ENCODE measurements around the gene FREM2.

FREM2 gene

DNA sequence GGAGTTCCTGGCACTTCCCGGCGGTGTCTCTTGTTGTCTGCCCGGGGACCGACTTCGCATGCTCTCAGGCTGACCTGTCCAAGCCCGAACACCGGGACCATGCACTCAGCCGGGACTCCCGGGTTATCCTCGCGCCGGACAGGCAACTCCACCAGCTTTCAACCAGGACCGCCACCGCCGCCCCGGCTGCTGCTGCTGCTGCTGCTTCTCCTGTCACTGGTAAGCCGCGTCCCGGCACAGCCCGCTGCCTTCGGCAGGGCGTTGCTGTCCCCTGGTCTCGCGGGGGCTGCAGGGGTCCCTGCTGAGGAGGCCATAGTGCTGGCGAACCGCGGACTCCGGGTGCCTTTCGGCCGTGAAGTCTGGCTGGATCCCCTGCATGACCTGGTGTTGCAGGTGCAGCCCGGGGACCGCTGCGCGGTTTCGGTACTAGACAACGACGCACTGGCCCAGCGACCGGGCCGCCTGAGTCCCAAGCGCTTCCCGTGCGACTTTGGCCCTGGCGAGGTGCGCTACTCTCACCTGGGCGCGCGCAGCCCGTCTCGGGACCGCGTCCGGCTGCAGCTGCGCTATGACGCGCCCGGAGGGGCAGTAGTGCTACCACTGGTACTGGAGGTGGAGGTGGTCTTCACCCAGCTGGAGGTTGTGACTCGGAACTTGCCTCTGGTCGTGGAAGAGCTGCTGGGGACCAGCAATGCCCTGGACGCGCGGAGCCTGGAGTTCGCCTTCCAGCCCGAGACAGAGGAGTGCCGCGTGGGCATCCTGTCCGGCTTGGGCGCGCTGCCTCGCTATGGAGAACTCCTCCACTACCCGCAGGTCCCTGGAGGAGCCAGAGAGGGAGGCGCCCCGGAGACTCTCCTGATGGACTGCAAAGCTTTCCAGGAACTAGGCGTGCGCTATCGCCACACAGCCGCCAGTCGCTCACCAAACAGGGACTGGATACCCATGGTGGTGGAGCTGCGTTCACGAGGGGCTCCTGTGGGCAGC is 661 bp downstream of the FREM2 start:
- no peak for DNase-seq

GRCh38 chr13:38688674-38689073 is 1.8 kb downstream of the FREM2 start:
- DNase-seq, result no peak

GRCh38 chr13:38690231-38690630 is 3.4 kb downstream of the FREM2 start:
- no peak for DNase-seq

DNA sequence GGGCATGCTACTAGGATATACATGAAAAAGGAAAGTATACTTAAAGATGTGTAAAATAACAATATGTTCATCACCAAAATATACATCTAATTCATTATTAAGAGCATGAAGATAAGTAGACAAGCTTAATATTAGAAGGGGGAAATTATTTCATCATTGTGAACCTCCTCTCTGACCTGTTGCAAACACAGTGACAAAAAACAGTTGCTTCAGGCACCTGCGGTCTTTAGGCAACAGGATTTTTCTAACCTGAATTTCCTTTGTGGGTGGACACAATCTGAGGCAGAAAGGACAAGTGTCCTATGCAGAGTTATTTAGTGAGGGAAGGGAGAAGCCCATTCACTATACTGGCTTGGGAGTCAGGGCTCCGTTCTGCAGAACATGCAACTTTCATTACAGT is 6.3 kb downstream of the FREM2 start:
- DNase-seq, result no peak

- DNase-seq, result no peak
These were observed 6.8 kb downstream of the FREM2 start for GRCh38 chr13:38693641-38694040.

GRCh38 chr13:38697197-38697596 is 10.3 kb downstream of the FREM2 start:
- no peak for DNase-seq

DNA sequence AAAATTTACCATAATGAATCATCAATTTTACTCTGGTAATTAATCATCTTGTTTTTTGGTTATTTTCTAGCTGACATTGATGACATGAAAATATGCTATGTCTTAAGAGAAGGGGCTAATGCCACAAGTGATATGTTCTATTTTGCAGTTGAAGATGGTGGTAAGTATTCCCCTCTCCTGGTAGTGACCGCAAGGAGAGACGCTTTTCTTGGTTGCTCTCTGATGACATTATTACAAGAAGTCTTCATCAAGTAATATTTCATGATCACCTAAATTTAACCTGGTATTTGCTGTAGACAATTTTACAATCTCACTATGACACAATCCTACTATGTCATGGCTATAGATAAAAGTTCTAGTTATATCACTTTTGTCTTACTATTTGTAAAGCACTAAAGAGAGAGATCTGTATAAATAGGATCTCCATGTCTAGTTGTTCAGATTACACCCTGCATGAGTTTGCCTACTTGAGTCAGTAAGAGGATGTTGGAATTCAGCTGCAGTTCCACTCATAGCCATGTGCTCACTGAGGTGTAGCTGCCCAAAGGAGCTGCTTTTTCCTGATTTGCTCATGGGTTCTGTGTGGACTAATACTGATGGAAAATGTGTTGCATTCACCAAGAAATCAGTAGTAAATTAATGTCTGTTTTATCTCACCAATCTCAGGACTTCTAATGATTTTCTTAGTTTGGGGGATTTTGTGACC is 10.9 kb downstream of the FREM2 start:
- DNase-seq, result no peak

- DNase-seq, result no peak
These were observed 13.2 kb downstream of the FREM2 start for GRCh38 chr13:38700051-38700450.

GRCh38 chr13:38702669-38703068 is 15.8 kb downstream of the FREM2 start:
- DNase-seq, result no peak

GRCh38 chr13:38703255-38703654 is 16.4 kb downstream of the FREM2 start:
- DNase-seq, result no peak

DNA sequence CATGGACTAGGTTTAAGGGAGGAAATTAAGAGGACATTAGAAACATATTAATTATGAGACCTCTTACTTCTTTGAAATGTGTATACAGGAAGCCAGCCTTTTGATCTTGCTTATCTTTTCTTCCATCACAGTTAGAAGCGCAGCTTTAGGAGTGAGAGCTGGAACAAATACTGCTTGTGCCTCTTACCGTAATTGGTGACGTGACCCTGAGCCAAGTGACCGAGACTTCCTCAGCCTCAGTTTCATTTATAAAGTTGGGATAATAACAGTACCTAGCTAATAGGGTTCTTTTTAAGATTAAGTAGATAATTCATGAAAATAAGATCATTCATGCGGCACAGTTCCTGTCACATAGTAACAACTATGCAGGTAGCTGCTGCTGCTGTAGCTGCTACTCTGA is 18.5 kb downstream of the FREM2 start:
- DNase-seq, result no peak

- DNase-seq, result no peak
These were observed 20.6 kb downstream of the FREM2 start for GRCh38 chr13:38707460-38707859.

- no peak for DNase-seq
These were observed 26.2 kb downstream of the FREM2 start for GRCh38 chr13:38713046-38713445.

- no peak for DNase-seq
These were observed 31.5 kb downstream of the FREM2 start for GRCh38 chr13:38718374-38718773.

DNA sequence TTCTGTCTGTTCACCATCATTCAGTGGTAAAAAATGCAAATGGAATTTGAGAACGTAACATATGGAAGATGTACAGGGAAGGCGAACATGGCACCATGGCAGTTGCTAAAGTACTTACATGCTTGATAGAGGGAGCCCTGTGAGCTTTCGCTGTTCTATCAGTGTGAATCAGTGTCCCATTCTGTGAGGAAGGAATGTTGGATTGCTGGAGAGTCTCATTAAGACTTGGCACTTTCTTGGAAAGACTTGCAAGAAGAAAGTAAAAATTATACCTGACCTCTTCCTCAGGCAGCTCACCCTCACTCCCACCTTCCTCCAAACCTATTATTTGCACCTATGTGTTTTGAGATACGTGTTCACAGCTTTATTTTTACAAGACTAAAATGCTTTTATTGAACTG is 43.5 kb downstream of the FREM2 start:
- DNase-seq, result no peak

DNA sequence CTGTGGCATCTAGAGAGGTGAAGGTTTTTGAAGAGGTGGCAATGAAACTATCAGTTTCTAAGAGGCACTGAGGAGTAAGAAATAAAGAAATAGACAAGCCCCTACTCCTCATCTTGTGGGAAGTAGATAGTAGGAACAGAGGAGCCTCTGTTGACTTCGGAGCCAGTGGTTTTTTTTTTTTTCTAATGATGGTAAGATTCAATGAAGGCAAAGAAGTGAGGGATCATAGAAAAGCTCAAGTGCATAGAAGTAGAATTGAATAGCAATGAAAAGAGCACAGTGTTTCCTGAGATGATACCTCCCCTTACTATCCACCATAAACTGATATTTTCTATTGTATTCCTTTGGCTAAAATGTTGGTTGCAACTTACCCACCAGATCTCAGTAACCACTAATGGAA is 46.3 kb downstream of the FREM2 start:
- no peak for DNase-seq

DNA sequence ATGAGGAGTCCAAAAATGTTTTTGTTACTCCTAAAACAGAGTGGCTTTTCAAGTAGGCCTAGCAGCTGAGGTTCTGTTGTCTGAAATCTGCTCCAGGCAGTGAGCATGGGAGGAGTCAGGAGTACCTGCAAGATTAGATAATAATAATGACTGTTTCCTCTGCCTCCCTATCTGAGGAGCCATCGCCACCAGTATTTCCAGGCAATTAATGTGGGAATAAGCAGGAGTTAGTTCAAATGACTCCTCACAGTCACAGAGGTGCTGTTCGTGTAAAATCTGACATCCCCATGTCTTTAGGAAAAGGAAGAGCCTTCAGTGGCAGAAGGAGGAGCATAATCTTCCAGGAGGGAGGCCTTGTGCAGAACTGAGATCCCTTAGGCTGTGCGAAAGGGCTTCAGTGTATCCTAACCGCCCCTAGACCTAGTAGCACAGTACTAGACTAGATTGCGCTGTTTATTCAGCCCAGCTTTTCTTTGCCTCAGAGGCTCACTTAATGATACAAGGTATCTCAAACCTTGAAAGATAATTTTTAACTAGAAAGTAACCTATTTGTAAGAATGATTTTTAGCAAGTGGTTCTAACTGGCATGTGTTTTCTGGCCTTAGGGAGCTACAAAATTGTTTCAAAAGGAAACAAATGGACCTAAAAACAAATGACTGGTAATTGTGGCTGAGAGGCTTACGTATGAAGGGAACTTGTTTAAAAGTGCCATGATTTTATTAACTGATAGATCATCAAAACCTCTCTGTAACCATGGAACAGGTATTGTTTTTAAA is 49.0 kb downstream of the FREM2 start:
- no peak for DNase-seq

- DNase-seq, result no peak
These were observed 56.6 kb downstream of the FREM2 start for GRCh38 chr13:38743466-38743865.

DNA sequence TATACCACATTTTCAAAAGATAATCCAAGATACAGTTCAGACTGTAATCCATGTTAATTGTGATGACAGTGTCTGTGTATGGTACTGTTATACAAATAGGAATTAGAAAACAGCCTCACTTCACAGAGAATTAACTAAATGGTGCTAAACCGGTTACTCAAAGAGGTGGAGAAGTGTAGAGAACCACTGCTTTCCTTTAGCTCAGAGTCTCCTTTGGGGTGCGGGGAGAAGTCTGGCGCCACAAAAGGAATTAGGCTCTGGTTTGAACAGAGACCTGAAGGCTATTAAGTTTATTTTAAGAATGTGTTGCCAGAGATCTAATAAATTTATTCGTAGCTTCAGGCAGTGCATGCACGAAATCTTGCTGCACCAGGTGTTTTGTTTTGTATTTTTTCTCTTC is 65.8 kb downstream of the FREM2 start:
- DNase-seq, result no peak

- no peak for DNase-seq
These were observed 67.0 kb downstream of the FREM2 start for GRCh38 chr13:38753878-38754277.

DNA sequence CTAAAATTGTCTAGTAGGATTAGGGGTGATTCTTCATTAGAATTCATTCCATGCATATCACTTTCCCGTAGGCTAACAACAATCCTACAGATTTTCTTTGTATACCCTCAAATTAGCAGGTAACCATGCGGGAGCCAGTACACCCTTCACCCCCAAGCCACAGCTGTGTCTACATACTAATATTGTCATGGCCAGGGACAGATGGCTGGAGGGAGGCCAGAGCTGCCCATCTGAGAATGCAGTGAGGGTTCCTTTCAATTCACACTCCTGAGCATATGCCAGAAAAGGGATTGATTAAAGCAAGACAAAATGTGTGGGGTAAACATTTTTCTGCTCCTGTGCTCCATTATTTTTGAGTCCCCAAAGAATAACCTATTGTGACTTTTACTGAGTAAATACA is 68.9 kb downstream of the FREM2 start:
- no peak for DNase-seq

- DNase-seq, result no peak
These were observed 71.4 kb downstream of the FREM2 start for GRCh38 chr13:38758277-38758676.

DNA sequence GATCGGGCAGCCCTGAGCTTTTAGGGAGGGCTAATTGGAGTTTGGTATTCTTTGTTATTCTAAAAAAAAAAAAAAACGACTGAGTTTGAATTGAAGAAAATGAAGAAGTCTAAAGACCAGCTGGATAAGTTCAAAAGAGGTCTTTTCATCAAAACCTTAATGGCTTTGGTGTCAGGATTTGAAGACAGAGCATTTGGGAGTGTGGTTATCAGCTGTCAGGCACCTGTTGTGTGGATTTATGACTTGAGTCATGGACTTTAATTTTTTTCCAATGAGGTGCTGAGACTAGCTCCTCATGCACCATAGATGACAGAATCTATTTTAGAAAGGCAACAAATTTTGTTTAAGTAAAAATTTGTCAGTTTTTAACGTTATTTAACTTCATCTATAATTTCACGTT is 72.5 kb downstream of the FREM2 start:
- no peak for DNase-seq

All from NCI-H1048 (cell line).